ENCODE data around the gene IFRD2.

The IFRD2 gene

DNA sequence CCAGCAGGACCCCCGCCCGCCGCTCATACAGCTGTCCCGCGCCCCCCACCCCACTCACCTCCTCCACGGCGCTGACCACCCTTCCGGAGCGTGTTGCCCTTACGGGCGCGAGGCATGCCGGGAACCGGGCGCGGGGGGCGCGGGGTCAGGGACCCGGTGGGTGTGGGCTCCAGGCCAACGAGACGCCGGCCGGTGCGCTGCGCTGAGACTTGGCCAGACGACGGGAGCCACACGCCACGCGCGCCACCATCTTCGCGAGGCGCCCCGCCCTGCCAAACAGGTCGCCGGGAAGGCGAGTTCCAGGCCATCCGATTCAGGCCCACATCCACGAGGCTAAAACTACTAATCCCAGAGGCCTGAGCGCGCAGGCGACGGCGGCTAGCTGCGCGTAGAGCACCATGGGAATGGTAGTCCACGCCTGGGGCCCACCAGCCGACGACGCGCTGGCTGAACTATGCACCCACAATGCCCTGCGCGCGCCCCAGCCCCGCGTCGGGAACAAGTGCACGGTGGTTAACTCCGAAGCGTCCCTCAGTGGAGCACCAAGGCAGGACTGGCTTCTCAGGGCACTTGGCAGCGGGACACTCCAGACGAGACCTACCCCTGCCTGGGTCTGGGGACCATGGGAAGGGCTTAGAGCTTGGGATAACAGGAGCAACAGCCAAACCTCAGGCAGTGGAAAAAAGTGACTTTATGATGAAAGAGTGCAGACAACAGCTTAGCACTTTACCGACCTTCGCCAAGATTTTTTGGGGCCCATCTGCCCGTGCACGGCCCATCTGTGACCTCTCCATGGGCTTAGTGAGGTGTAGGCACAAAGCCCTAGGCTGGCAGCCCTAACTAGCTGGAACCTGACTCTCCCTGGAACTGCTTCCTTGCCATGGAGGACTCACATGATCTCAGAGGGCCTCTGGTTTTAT lies at the start of gene IFRD2:
Gene IFRD2 (minus strand): TSS at position 271 of the 920 bp plus-strand sequence. CDS start 155 bp downstream, at position 116.
- no peak for TF ChIP-seq ZFX (IDR thresholded peaks at IDR 0.05; ENCODE audit: borderline replicate concordance)
- H3K27ac ChIP-seq: peak within 1 kb of the TSS; percentile 89

DNA sequence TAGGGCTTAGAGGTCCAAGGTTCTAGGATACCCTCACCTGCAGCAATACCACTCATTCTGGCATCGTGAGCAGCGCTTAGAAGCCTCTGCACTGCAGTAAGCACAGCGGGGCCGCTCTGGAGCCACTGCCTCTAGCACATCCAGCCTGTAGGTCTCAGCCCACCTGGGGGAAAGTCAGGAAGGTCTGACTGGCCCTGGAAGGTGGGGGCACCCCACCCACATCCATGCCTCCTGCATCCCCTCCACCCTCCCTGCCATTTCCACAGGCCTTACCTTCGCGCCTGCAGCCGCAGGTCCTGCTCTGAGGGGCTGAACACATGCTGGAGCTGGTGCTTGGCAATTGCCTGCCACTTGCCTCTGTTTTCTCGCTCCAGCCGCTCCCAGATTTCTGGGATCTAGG lies 49.3 kb upstream of the IFRD2 start:
- H3K27ac ChIP-seq: no peak overlapping the region
- TF ChIP-seq CTCF (IDR thresholded peaks at IDR 0.05): no peak
- TF ChIP-seq ZFX (IDR thresholded peaks at IDR 0.05; ENCODE audit: borderline replicate concordance): no peak

DNA sequence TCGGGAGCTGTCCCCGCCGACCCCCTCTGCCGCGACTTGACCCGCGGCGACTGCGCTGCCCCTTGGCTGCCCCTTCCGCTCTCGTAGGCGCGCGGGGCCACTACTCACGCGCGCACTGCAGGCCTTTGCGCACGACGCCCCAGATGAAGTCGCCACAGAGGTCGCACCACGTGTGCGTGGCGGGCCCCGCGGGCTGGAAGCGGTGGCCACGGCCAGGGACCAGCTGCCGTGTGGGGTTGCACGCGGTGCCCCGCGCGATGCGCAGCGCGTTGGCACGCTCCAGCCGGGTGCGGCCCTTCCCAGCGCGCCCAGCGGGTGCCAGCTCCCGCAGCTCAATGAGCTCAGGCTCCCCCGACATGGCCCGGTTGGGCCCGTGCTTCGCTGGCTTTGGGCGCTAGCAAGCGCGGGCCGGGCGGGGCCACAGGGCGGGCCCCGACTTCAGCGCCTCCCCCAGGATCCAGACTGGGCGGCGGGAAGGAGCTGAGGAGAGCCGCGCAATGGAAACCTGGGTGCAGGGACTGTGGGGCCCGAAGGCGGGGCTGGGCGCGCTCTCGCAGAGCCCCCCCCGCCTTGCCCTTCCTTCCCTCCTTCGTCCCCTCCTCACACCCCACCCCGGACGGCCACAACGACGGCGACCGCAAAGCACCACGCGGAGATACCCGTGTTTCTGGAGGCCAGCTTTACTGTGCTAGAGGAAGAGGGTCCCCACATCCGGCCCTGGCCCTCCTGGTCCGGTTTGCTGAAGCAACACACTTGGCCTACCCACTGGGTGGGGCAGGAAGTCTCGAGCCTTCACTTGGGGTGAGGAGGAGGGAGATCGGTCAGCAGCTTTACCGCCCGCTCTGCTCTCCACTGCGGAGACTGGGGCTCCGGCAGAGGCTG lies 48.5 kb upstream of the IFRD2 start, which contains the start of gene RASSF1:
Gene RASSF1 (minus strand): TSS at position 389 of the 882 bp plus-strand sequence. CDS start 31 bp downstream, at position 358.
- no peak for TF ChIP-seq ZFX (IDR thresholded peaks at IDR 0.05; ENCODE audit: borderline replicate concordance)
- no peak for TF ChIP-seq CTCF (IDR thresholded peaks at IDR 0.05)
- no peak within 1 kb of the TSS for H3K27ac ChIP-seq

GRCh38 chr3:50340147-50340447 lies 47.9 kb upstream of the IFRD2 start:
- TF ChIP-seq CTCF (IDR thresholded peaks at IDR 0.05) (no peak), ZFX (IDR thresholded peaks at IDR 0.05; ENCODE audit: borderline replicate concordance) (no peak)
- H3K27ac ChIP-seq: no peak overlapping the region

GRCh38 chr3:50339485-50340146 lies 47.4 kb upstream of the IFRD2 start:
- no peak overlapping the region for H3K27ac ChIP-seq

GRCh38 chr3:50338965-50339364 lies 46.7 kb upstream of the IFRD2 start:
- peak overlapping the region; percentile 90; the same call in 1 of the 2 replicates for H3K27ac ChIP-seq
- TF ChIP-seq CTCF (IDR thresholded peaks at IDR 0.05): no peak

More at GRCh38 chr3:50339485-50340146, 47.4 kb upstream of the IFRD2 start:
- TF ChIP-seq CTCF (IDR thresholded peaks at IDR 0.05) (no peak), ZFX (IDR thresholded peaks at IDR 0.05; ENCODE audit: borderline replicate concordance) (no peak)

- peak overlapping the region; percentile 90 for H3K27ac ChIP-seq
- TF ChIP-seq ZFX (IDR thresholded peaks at IDR 0.05; ENCODE audit: borderline replicate concordance) (no peak), CTCF (IDR thresholded peaks at IDR 0.05) (no peak)
Observed at GRCh38 chr3:50337175-50337861, 45.1 kb upstream of the IFRD2 start.

Measured in 22Rv1 (cell line).